HG03039 (cell line): ENCODE results near the gene GOSR2.
"Not testable (repeated sequence)": the region's sequence is repeated elsewhere in the genome, so short reads cannot be mapped to it uniquely, and the experiment has no call there.

ENCODE experiments used
- ATAC-seq: cut with Tn5 transposase; IDR thresholded peaks from one replicate; pipeline ENCODE4 v1.9.1; 2021; ENCODE audit warnings: mild to moderate bottlenecking, moderate library complexity; ENCODE audit not compliant: unreplicated experiment

The GOSR2 gene

DNA sequence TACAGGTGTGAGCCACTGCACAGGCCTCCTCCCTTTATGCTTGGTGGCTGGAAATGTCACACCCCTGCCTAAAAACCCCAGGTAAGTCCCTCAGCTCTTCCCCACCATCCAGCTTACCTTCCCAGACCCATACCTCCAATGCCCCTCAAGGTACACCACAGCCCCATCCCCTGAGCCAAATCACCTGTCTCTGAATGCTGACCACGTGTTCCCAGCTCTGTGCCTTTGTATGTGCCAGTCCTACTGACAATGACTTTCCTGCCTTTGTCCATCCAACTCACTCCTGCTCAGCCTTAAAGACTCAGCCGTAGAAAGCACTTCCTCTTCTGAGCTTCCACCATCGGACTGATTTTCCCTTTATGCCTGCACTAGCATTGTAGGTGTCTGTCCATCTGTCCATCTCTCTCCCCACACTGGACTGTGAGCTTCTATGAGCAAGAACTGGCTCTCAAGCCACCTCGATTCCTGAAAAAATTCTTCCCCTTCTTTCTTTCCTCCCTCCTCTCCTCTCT is 30.7 kb upstream of the GOSR2 start:
- no peak for ATAC-seq

DNA sequence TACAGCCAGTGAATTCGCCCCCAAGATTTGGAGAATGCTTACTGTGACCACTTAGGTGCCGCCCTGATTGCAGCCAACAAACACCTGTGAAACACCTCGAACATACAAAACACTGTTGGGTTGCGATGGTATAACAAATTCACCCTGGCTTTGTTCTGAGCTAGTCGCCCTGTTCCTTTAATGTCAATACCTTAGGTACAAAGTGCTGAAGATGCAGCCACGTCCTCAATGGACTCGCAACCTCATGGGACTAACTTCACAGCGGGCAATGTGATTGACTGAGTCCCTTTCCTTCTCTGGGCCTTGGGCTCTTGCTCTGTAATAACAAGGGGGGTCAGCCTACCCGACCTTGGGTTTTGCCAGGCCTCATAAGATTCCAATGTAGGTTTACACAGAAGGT is 28.9 kb upstream of the GOSR2 start:
- no peak for ATAC-seq

DNA sequence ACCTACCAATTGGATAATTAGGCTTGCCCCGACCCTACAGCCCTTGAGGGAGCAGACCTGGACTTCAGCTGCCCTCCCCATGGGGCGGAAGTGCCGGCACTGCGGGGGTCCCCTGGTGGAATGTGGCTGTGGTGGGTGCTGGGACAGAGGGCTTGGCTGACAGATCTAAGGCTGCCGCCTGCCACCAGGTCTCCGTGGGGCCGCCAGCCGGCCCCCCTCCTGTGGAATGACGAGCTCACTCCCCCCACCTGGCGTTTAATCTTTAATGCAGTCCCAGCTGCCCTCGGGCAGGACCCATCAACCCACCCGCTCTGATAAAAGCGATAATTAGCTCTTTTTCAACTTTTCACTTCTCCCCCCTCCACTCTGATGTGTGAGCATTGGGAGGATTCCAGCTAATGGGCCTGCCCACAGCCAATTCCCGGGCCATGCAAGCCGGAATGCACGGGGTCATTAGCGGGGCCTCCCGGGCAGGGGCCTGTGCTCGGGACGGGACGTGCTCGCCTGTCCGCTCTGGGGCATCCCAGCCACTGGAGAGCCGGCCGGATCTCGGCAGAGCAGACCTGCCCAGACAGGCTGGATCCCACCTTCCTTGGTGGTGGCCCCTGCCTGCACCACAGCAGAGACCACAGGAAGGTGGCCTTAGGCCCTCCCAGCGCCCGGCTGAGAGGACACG is 28.3 kb upstream of the GOSR2 start:
- no peak for ATAC-seq

DNA sequence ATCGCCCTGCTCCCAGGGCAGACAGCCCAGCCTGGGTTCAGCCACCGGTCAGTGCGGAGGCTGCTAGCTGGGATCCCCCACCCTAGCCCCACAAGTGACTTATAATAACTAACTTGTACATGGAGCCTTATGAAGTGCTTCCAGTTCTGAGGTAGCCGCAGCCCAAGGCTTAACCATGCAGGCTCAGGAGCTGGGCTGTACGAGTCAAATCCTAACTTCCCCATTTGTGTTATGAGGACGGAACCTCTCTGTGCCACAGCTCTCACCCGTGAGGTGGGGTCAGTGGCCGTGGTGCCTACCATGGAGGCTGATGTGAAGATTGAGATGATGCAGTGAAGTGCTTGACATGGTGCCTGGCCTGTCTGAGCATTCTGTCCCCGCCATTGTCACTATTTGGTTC is 27.8 kb upstream of the GOSR2 start:
- ATAC-seq, result no peak

DNA sequence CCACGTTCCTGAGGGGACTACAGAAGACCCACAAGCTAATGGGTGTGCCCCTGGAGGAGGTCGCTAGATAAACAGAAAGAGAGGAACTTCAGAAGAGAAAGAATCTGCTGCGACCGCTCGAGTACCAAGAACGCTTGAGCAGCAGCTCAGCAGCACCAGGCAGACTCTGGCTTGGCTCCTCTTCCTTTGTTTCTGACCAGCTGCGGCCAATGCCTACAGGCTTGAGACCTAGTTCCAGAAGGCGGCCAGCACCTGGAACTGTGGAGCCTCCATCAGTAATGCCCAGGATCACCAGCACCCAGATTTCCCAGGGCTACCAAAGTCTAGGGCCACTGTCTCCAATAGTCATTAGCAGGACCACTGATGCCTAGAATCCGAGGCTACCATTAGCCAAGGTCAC is 26.0 kb upstream of the GOSR2 start:
- no peak for ATAC-seq

DNA sequence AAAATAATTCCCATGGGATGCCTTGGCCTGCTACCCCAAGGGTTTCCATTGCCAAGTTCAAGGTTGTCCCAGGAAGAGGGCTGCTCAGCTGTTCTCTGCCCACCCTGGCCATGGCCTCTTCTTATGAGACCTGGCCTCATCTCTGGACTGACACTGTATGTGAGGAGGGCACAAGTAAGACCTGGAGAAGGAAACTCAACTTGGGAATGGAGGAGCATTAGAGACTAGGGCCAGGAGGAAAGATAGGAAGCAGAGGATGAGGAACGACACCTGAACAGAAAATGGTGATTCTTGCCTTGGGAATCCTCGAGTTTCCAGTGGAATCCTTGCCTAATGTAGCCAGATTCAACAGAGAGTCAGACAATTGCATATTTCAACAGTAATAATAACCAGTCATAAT is 24.6 kb upstream of the GOSR2 start:
- ATAC-seq, result no peak

DNA sequence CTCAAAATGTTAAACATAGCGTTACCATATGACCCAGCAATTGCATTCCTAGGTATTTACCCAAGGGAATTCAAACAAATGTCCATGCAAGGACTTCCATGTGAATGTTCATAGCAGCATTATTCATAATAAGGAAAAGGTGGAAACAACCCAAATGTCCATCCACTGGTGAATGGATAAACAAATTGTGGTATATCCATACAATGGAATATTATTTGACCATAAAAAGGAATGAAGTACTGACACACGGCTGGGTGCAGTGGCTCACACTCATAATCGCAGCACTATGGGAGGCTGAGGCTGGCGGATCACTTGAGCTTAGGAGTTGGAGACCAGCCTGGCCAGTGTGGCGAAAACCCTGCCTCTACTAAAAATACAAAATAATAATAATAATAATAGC is 24.1 kb upstream of the GOSR2 start:
- ATAC-seq, result no peak

DNA sequence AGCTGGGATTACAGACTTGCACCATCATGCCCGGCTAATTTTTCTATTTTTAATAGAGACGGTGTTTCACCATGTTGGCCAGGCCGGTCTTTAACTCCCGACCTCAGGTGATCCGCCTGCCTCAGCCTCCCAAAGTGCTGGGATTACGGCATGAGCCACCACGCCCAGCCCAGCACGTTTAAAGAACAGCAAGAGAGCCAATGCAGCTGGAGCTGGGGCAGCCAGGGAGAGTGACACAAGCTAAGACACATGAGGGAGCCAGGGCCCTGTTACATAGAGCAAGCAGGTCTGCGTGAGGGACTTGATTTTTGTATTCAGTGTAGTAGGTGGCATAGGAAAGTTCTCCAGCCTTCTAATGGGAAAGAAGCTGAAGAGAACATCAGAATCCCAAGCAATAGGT is 21.7 kb upstream of the GOSR2 start:
- ATAC-seq, result no peak

DNA sequence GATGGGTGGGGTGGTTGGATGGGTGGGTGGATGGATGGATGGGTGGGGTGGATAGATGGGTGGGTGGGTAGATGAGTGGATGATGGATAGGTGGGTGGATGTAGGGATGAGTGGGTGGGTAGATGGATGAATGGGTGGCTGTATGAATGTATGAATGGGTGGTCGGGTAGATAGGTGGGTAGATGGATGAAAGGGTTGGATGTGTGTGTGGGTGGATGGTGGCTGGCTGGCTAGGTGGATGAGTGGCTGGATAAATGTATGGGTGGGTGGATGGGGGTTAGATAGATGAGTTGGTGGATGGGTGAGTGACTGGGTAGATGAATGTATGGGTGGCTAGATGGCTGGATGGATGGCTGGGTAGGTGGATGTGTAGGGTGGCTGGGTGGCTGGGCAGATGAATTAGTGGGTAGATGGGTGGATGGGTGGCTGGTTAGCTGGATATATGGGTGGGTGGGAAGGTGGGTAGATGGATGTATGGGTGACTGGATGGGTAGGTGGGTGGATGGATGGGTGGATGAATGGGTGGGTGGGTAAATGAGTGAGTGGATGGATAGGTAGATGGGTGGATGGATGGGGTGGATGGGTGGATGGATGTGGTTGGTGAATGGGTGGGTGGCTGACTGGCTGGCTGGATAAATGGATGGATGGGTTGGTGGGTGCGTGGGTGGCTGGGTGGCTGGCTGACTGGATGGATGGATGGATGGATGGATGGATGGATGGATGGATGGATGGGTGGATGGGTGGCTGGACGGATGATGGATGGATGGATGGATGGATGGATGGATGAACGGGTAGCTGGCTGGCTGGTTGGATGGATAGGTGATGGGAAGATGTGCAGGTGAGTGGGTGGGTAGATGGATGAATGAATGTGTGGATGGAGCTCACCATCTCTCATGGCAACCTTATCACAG is 18.9 kb upstream of the GOSR2 start:
- no peak for ATAC-seq

DNA sequence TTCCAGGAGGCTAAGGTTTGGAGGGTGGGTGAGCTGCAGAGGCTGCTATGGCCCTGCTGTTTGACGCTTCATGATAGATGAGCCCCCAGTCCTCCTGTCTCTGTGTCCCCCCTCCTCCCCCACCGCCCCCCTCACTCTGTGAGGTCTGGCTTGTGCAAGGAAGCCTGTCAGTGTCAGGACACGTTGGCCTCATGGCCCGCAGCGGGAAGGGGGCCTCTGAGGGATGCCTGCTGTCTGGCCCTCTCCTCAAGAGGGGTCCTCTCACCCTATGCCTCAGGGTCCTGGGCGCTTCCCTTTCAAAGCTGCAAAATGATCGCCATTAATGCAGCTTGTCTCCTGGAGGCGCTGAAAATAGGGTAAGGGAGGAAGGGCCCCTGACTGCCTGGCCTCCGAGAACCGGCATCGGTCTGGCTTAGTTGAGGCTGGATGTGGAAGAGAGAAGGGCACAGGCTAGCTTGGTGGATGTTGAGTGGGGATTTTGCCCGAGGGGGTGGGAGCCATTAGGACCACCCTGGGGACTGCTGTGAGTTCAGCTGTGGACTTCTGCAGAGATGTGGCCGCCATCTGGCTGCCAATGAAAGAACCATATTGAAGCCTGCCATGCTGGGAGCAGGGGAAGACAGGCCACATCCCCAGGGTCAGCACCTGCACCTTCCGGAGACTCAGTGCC is 14.8 kb upstream of the GOSR2 start:
- no peak for ATAC-seq

DNA sequence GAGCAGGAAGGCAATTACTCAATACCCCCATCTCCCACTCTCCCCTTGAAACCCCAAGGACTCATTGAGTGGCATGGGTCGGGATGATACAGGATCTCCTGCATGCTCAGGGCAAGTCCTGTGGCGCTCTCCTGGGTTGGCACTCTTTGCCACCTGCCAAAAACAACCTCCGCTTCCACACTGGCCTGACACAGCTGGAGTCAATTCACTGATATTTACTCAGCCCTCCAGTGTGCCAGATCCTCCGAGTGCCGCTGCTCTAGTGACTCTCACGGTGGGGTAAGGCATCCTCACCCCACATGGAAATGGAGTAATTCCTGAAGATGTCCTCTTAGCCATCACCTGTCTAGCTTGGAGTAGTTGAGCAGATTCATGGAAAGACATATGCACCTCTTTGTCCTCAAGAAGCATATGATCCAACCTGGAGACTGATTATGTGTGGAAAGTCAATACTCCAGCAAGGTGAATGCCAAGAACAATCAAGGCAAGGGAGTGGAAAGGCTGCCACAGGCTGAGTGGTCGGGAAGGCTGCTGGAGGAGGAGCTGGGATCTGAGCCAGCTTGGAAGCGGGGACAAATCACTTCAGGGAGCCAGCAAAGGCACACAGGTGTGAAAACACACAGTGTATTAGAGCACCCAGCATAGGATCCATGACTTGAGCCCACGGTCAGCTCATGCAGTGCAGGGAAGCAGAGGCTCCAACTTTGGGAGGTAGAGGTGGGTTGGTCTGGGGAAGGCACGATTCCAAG is 12.6 kb upstream of the GOSR2 start:
- no peak for ATAC-seq

DNA sequence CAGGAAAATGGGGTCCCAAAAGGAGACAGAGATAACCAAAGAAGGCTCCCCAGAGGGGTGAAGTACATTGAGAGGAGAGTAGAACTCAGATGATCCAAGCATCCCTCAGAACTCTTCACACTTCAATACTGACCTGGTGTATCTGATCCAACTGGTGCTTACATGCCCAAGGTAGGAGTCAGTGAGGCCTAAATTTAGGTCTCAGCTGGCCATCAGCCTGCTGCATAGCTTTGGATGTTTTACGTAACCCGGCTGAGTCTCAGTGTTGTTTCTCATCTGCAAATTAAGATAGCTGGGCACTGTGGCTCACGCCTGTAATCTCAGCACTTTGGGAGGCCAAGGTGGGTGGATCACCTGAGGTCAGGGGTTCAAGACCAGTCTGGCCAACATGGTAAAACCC is 11.6 kb upstream of the GOSR2 start:
- no peak for ATAC-seq

DNA sequence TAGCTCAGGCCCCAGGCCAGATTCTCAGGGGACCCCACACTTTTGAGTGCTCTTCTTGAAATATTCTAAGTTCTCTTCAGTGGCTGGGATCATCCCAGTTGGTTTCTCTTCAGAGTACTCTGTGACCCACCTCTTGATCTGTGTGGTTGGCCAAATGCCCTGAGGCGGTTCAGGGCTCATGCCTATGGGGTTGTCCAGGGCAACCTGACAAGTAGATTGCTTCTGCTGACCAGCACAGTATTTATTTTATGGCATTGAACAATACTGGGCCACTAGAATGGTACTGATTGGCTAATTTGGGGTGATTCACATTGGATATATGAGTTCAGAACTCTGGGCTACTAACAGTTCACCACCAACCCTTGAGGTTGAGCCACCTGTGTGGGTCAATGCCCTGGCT is 7.4 kb upstream of the GOSR2 start:
- ATAC-seq, result no peak

DNA sequence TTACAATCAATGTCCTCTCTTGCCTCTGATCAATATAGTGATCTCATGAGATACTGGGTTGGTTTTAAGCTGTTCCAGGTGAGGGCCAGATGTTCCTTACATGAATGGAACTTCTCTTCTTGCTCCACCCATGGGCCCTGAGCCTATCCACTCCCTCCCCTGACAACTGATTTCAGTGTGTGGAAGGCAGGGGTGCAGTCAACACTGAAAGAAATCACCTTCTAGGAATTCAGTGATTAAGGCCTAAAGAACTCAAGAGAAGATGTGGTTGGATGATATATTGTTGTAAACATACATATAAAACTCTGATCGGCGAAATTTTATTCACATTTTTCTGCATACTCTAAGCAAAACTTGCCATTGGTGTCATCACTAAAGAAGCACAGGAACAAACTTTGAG is 6.7 kb upstream of the GOSR2 start:
- ATAC-seq, result no peak

DNA sequence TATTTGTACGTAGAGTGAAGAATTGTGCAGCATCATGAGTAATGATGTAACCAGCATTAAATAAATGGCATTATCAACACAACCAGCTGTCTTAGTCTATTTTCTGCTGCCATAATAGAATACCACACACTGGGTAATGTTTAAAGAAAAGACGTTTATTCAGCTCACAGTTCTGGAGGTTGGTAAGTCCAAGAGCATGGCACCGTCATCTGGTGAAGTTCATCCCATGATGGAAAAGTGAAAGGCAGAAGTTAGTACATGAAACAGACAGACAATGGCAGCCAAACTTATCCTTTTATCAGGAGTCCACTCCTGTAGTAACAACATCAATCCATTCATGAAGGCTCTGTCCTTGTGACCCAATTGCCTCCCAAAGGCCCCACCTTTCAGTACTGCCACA is 6.3 kb upstream of the GOSR2 start:
- ATAC-seq, result no peak

DNA sequence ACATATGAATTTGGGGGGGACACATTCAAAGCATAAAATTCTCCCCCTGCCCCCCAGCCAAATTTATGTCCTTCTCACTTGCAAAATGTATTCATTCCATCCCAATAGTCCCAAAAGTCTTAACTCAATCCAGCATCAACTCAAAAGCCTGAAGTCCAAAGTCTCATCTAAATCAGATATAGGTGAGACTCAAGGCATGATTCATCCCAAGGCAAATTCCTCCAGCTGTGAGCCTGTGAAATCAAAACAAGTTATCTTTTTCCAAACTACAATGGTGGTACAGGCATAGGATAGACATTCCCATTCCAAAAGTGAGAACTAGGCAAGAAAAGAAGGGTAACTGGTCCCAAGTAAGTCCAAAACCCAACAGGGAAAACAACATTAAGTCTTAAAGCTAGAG is 5.9 kb upstream of the GOSR2 start:
- no peak for ATAC-seq

DNA sequence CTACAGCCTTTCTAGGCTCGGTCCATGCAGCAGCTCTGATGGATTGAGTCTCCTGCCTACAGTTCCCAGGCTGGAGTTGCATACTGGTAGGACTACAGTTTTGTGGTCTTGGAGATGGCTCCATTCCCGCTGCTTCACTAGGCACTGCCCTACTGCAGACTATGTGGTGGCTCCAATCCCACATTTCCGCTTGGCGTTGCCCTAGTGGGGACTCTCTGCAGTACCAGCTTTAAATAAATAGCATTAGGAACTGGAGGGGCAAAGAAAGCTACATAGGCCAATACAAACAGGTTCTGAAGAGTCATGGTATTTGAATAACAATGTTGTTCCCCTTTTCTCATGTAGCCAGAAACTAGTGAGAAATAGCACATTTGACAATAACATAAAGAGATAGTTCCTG is 5.4 kb upstream of the GOSR2 start:
- ATAC-seq, result no peak

DNA sequence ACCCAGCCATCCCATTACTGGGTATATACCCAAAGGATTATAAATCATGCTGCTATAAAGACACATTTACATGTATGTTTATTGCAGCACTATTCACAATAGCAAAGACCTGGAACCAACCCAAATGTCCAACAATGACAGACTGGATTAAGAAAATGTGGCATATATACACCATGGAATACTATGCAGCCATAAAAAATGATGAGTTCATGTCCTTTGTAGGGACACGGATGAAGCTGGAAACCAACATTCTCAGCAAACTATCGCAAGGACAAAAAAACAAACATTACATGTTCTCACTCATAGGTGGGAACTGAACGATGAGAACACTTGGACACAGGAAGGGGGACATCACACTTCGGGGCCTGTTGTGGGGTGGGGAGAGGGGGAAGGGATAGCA is 998 bp upstream of the GOSR2 start:
- not testable (repeated sequence) for ATAC-seq

DNA sequence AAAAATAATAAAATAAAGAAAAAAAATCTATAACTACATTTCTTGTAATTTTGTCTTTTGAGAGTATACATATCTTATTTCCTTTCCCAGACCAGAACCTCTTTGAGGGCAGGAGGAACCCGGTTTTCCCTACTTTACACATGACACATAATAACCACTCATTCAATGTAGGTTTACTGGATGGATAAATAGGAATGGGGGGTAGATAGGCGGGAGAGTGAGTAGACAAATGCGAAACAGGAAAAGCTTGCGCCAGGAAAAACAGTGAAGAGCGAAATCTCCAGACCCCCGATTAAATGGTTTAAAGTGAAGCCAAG is 515 bp upstream of the GOSR2 start:
- no peak for ATAC-seq

DNA sequence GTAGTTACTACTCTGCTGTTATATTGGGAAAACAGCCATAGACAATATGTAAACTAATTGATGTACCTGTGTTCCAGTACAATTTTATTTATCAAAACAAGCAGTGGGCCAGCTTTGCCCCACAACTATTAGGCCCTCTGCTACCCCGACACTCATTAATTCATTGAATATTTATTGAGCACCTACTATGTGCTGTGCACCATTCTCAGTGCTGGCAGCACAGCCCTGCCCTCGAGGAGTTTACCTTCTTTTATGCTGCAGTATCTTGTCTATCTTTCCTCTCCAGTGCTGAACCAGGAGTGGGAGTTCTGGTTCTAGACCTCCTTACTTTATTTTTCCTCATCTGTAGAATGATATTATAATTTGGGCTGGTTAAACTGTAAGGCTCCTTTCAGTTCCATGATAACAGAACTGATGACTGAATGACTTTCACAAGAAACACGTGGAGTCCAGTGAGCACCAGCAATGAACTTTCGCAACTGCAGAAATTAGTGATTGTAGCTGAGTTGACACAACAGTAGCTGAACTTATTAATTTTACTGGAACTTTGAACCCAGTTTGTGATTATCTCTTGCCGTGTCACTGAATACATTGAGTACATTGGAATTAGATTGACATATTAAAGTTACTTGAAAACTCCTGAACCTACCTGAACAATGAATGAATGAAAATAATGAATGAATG is 2.4 kb downstream of the GOSR2 start:
- no peak for ATAC-seq
